AG20443 (cell line): ENCODE results near the gene COX5A.
A peak's percentile ranks its signal among the peaks of the same experiment; 100 is the strongest.

Experiments
- DNase-seq: peaks from one replicate; pipeline ENCODE4 v3.0.0; 2012; ENCODE audit warnings: low spot score, mixed read lengths

COX5A gene

GRCh38 chr15:74937590-74938371 lies at the start of gene COX5A:
TSS of gene COX5A (minus strand) at chr15:74938073. CDS start at chr15:74938014, 59 bp downstream.
- DNase-seq: peak; percentile 98

- no peak for DNase-seq
Measured at GRCh38 chr15:74983725-74984231, 45.9 kb upstream of the COX5A start.

- DNase-seq: no peak
Measured at GRCh38 chr15:74982183-74982582, 44.3 kb upstream of the COX5A start.

DNA sequence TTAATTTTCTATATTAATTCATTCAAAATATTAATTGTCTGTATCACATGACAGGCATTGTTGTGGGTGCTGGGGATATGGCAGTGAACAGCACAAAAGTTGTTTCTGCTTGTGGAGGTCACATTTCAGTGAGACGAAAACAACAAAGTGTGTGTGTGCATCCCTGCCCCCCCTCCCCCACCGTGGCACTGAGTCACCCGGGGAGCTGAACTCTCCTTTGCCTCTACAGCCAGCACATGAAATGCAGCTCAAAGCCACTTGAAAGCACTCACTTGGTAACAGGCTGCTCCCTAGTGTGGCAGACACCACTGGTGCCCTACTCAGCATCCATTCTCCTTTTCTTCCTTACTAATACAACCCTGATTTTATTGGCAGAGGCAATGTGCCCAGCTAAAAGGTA lies 40.6 kb upstream of the COX5A start:
- DNase-seq: peak; percentile 62

- DNase-seq: no peak
Measured at GRCh38 chr15:74978077-74978476, 40.2 kb upstream of the COX5A start.

DNA sequence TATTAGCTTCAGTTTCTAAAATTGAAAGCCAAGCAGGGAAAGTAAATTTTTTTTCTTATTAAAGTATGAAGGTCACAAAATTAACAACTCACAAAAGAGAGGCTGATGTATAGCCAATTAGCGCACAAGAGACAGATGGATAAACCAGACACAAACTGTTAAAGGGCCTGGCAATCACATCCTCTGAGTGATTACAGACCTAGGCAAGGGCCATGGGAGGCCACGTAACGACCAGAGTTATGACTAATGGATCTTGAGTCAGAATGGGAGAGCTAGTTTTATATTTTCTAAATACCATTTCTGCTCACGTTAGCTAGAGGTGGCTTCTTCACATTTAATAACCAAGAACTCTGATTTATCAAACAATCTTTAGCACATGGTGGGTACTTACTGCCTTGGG lies 39.7 kb upstream of the COX5A start:
- no peak for DNase-seq

- DNase-seq: no peak
Measured at GRCh38 chr15:74976159-74976558, 38.3 kb upstream of the COX5A start.

GRCh38 chr15:74967670-74968069 lies 29.8 kb upstream of the COX5A start:
- DNase-seq: no peak

GRCh38 chr15:74964794-74965193 lies 26.9 kb upstream of the COX5A start:
- DNase-seq: no peak

- DNase-seq: no peak
Measured at GRCh38 chr15:74963213-74963612, 25.3 kb upstream of the COX5A start.

DNA sequence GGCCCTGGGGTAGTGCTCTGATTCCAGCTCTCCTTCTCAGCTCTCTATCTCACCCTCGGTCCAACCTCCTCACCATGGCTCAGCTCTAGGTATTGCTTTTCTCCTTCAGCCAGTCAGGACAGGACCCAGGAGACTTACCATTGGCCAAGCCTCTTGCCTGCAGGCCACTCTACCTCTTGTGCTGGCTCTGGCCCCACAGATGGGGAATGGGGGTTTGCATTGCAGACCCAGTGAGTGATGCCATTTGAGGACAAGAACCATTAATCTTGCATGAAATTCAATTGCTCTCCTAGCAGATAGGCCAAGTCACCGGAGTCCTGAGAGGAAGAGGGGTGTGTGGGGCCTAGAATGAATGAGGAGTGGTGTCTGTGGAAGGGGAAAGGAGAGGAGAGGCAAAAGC lies 24.8 kb upstream of the COX5A start:
- DNase-seq: no peak

- no peak for DNase-seq
Measured at GRCh38 chr15:74962219-74962618, 24.3 kb upstream of the COX5A start.

- no peak for DNase-seq
Measured at GRCh38 chr15:74961616-74962015, 23.7 kb upstream of the COX5A start.

DNA sequence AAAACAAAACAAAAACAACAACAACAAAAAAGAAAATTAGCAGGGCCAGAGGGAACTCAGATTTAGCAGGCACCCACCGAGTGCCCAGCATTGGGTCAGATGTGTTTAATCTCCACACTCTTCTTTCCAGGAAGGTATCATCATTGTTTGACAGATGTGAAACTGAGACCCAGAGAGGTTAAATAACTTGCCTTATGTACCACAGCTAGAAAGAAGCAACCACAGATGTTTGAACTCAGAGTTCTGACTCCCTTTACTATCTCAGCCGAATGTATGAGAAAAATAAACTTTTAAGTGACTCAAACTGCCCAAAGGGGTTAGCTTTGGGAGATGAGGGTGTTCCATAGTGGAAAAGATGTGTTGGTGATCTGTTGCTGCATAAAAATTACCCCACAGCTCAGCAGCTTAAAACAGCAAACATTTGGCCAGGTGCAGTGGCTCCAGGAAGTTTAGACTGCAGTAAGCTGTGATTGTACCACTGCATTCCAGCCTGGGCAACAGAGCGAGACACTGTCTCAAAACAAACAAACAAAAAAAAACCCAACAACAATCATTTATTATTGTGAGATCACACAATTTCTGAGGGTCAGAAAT lies 23.2 kb upstream of the COX5A start:
- DNase-seq: no peak

DNA sequence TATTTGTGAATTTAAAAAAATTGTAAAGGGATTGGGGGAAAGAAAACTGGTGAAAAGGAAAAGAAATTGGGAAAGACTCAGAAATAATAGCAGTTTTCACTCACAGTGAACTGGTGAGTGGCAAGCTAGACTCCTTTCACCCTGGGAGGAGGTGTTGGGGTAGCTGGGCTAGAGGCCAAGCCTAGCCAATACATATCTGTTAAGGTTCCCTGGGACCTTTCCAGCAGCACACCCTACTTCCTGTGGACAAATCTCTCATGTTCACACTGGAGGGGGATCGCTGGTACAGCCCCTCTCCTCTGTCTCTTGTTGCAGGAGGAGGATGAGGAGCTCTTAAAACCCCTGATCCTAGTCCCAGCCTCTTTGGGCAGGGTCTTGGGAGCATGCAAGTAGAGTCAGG lies 22.4 kb upstream of the COX5A start:
- DNase-seq: no peak

GRCh38 chr15:74959586-74959939 lies 21.7 kb upstream of the COX5A start:
- DNase-seq: no peak

DNA sequence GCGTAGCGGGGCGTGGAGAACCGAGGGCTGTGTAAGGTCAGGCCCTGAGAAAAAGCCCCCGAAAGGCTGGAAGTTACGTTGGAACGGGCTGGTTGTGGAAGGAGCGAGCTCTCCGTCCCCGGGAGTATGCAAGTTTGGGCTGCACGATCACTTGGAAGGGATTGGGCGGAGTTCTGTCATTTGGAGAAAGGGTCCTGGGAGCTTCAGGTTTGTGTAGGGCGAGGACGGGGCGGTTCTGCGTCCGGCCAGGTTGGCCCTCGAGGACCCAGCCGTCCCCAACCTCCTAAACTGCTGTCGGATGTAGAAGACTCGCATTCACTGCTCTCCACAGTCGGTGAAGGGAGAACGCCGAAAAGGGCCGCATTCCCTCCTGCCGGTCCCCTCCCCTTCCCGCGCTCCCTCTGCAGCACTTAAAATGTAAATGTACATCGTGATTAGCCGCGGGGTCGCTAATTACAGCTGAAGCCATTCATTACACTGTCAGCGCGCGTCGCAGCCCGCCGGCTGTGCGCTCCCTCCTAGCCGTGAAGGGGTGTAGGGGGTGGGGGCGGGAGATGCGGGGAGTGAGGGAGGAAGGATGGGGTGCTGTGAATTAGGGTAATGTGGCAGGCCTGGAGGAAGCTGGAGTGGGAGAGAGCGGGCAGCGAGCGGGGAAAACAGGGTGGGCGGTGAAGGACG lies 21.2 kb upstream of the COX5A start:
- DNase-seq: no peak

DNA sequence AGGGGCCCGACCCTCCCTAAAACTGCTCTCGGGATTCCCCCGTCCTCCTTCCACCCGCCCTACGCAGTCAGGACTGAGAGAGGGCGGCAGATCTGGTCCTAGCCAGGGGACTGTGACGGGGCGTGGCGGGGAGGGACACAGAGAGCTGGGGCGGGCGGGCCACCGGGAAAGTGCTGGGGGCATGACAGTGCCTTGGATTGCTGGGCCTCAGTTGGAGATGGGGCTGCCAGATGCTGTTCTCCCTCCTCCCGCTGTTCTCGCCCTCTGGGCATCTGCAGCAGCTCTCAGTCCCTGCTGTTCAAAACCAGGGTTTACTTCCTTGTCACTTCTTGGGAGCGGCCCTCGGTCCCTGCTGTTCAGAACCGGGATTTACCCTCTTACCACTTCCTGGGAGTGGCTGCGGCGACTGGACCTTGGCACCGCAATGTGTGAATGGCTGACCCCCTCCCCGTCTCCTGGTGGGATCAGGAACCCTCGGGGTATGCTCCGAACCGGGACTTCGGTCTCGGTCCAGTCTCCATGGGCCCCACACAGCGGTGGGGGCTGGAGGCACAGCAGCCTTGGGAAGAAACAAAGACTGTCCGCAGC lies 20.5 kb upstream of the COX5A start:
- DNase-seq: peak; percentile 81

DNA sequence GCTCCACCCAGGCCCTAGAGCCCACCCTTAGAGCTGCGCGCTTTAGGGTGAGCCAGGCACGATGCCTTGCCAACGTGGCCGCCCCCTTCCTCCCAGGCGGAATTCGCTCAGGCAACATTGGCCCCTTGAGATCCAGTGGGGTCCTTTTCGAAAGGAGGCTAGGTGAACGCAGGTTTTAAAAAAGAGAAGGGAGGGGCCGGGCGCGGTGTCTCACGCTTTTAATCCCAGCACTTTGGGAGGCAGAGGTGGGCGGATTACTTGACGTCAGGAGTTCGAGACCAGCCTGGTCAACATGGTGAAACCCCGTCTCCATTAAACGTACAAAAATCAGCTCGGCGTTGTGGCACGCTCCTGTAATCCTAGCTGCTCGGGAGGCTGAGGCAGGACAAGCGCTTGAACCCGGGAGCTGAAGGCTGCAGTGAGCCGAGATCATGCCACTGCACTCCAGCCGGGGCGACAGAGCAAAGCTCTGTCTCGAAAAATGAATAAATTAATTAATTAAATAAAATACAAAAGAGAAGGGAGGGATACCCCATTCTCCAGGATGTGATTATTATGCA lies 19.7 kb upstream of the COX5A start:
- DNase-seq: no peak

DNA sequence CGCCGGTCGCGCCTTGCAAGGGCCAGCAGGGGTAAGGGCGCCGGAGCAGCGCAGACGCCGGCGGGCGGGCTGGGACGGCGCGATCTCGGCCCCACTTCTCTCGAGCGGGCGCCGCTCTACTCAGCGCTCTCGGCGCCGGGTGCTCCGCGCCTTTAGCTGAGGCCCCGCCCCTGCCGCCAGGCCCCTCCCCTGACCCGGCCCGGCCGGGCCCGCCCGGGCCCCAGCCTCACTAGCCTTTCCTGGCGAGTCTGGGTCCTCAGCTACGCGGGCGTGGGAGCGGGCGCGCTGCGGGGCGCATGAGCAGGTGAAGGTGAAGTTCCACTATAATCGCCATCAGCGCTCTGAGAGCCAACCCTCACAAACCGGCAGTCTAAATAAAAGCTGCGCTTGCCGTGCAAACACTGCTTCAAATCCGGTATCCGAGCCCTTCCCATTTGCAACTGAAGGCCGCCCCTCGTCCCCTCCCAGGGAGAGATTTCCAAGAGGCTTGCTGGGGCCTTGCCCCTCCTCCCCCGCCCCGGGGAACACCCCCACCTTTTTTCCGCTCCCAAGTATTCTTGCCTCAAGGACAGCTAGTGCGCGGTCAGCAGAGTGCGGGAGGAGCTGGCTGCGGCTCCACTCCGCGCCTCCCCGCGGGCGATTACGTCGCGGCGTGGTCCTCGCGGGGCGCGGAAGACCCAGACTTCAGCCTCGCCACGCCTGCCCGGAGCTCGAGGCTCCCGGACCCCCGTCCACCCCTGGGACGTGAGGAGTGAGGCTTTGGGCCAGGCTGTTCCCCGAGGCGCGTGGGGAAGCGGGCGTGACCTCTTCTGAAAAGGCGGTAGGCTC lies 19.0 kb upstream of the COX5A start, which contains the start of gene RPP25:
Gene RPP25 (minus strand): TSS at position 125 of the 828 bp plus-strand sequence. CDS start 189 bp downstream, outside the sequence.
- DNase-seq: peak; percentile 92
